Middle frontal gyrus (tissue), 1 donor: Measurements from ENCODE around the gene HOXD8.

Experiments
- DNase-seq: peaks from one replicate; pipeline ENCODE4 v3.0.0-alpha.2; 2015; ENCODE audit warnings: low spot score; ENCODE audit errors: extremely low spot score

HOXD8 gene

DNA sequence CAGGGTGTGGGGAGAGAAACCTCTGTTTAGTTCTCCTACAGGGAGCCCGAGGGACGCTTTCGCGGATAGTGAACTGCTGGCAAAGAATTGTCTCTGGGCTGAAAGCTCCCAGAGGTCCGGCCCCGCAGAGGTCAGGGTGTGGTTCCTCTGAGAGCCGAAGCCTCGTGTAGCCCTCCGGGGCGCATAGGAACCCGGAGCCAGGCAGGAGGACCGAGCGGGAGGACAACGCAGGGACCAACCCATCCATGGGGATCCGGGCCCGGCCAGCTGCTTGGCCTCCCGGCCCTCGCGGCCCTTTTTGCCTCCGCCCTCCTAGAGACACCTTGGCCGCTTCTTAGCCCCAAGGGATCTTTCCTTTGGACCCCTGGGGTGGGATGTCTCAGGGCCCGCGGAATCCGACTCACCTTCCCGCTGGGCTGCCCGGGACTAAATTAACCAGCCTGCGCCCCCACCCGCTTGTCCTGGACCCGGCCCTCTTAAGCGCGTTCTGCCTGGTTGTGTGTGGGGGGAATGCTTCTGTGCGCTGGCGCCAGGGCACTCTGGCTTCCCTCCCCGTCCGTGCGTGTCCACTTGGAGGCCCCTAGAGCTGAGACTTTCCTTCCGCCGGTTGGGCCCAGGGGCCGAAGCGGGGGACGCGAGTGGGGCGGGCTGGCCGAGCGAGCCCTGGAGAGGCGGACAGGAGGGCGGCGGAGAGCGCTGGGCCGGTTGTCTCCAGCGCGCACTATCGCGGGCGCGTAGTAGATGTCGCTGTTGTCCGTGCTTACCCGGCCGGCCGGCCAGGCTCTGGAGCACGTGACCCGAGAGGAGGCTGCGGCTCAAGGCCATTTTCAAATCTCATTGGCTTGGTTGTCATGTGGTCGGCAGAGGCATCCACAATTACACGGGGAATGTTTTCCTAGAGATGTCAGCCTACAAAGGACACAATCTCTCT is 13.4 kb upstream of the HOXD8 start, which contains the start of gene HOXD10:
TSS of gene HOXD10 (plus strand) at position 896 of the 931 bp plus-strand sequence. CDS start 56 bp downstream, outside the sequence.
- DNase-seq, result no peak

- no peak for DNase-seq
Observed at GRCh38 chr2:176117162-176117822, 12.2 kb upstream of the HOXD8 start.

DNA sequence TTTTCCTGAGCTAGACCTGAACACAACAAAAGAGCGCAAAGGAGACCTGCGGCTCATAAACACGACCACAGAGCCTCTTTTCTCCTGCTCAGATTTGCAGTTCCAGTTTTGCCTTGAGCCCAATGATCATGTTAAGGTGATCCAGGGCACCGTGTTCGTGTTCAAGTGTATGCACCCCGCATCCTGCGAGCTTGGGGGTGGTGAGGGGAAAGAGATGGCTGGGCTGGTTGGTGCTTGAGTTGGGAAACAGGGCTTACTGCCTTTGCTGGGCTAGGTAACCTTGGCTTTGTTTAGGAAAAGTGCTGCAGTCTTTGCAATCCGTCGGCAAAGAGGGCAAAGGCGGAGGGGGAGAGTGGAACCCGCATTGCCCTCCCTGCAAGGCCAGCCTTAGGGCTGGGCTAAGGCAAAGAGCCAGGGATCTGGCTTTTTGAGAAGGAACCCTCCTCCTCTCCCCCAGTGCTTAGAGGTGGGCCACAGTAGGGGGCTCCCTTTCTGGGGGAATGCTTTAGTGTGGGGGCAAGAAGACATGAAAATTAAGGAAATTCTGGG is 11.6 kb upstream of the HOXD8 start:
- DNase-seq, result no peak

DNA sequence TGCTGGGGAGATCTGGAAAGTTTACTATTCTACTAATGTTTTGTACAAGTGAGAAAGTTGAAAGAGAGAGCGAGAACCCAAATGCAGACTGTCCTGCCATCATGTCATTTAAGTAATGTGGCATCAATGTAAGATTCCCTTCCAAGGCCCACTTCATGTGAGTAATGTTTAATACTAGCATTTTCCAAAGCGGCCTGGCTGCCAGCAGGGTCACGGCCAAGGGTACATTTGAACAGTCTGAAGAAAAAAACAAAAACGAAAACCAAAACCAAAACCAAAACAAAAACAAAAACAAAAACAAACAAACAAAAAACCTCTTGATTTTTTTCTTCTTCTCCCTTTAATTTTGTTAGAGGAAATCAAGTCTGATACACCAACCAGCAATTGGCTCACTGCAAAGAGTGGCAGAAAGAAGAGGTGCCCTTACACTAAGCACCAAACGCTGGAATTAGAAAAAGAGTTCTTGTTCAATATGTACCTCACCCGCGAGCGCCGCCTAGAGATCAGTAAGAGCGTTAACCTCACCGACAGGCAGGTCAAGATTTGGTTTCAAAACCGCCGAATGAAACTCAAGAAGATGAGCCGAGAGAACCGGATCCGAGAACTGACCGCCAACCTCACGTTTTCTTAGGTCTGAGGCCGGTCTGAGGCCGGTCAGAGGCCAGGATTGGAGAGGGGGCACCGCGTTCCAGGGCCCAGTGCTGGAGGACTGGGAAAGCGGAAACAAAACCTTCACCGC is 10.7 kb upstream of the HOXD8 start:
- no peak for DNase-seq

DNA sequence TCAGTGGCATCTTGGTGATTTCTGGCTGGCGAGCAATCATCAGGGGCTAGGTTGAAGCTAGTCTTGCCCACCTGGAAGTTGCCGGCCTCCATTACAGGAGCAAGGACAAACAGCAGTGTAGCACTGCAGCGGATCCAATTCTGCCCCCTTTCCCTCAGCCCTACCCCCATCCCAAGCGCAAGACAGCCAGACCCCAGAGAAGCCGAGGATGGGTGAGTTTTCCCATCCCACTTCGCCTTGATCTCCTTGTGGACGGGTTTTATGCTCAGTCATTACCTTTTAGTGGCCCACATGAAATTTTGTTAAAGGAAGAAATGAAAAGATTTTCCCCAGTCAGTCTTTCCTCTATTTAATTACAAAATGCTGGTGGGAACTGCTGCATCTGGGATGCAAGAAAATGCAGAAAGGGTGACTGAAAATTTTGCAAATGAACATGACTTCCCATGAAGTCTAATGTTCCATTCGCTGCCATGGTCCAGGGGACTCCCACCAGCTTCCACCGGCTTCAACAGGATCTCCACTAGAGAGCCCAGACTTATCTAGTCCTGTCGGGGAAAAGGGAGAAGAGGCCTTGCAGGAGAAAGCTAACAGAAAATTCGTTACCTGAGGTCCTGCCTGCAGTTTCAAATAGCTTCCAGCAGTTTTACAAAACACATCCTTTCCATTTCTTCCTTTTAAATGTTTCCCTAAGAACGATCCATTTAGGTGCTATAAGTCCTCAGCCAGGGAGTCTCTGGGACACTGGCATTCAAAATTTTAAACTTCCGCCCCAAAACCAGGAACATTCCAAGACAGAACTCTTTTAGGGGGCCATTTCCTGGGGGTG is 8.9 kb upstream of the HOXD8 start:
- no peak for DNase-seq

DNA sequence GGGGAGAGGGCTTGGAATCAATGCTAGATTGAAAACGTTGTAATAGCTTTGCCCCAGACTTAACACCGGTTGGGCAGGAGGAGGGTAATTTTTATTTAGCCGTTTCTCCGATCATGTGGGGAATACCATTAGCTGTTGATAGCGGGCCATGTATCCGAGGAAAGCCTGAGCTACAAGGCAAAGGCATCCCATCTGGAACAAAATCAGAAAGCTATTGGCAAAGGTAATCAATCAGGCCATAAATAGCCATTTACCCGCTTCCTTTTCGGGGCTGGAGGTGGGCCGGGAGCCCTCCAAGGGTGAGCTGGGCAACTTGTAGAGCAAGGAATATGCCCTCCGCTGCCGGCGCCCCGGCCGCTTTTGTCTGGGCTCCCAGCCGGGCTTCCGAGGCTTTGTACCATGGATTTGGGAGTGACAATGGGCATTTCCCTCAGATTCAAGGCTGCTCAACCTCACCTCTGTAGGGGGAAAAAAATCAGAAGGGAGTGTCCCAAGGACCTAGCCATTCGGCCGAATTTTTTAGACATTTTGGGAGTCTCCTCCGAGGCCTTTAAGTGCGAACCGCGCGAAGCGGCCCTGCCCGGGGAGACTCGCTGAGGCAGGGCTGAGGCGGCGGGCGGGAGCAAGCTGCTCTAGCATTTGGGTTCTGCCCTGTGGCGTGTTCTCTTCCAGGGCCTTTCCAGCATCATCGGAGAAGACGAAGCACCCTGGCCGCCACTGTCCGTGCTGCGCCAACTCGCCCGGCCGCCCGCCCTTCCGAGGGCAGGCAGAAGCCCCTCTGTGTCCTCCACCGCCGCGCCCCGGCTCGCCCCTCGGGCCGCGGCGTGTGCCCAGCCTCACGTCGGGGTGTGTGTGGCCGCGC is 8.1 kb upstream of the HOXD8 start:
- DNase-seq, result no peak

- no peak for DNase-seq
Observed at GRCh38 chr2:176122052-176122682, 7.3 kb upstream of the HOXD8 start.

DNA sequence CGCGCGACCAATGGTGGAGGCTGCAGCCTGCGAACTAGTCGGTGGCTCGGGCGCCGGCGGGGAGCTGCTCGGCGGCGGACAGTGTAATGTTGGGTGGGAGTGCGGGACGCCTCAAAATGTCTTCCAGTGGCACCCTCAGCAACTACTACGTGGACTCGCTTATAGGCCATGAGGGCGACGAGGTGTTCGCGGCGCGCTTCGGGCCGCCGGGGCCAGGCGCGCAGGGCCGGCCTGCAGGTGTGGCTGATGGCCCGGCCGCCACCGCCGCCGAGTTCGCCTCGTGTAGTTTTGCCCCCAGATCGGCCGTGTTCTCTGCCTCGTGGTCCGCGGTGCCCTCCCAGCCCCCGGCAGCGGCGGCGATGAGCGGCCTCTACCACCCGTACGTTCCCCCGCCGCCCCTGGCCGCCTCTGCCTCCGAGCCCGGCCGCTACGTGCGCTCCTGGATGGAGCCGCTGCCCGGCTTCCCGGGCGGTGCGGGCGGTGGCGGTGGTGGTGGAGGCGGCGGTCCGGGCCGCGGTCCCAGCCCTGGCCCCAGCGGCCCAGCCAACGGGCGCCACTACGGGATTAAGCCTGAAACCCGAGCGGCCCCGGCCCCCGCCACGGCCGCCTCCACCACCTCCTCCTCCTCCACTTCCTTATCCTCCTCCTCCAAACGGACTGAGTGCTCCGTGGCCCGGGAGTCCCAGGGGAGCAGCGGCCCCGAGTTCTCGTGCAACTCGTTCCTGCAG is 6.7 kb upstream of the HOXD8 start, which contains the start of gene HOXD9:
TSS of gene HOXD9 (plus strand) at position 37 of the 728 bp plus-strand sequence. CDS start at position 87, 50 bp downstream.
- no peak for DNase-seq

GRCh38 chr2:176123411-176124109 is 5.9 kb upstream of the HOXD8 start:
- DNase-seq, result no peak

- no peak for DNase-seq
Observed at GRCh38 chr2:176124110-176124946, 5.2 kb upstream of the HOXD8 start.

GRCh38 chr2:176124947-176125771 is 4.3 kb upstream of the HOXD8 start:
- DNase-seq, result no peak

GRCh38 chr2:176125772-176126054 is 3.8 kb upstream of the HOXD8 start:
- no peak for DNase-seq

- no peak for DNase-seq
Observed at GRCh38 chr2:176126929-176127773, 2.4 kb upstream of the HOXD8 start.

DNA sequence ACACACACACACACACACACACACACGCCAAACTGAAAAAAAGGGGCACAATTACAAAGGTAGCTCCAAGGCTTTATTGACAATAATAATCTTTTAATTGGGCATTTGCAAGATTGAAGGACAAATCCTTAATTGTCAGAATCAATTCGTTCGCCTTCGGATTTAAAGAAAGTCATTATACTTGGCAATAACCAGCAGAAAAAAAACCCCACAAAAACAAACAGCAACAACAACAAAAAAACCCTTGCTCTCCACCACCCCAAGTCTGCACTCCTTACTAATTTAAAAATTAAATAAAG is 1.8 kb upstream of the HOXD8 start:
- no peak for DNase-seq

GRCh38 chr2:176128172-176128981 is 1.1 kb upstream of the HOXD8 start:
- no peak for DNase-seq
